Osteocyte (in vitro differentiated cells): Measurements from ENCODE around the gene VCPKMT. TPM values are rescaled to one million over a fixed set of nuclear protein-coding genes. Genes with fewer than 3 reads are reported as not detected.

Experiments used
- DNase-seq: peaks from one replicate; pipeline ENCODE4 v3.0.0; 2021; ENCODE audit warnings: mixed read lengths; ENCODE audit not compliant: unreplicated experiment; ENCODE audit errors: extremely low spot score
- H3K27ac Mint-ChIP-seq: one replicate; pipeline ENCODE4 v1.8.0; 2021; ENCODE audit warnings: mild to moderate bottlenecking, mixed read lengths; ENCODE audit not compliant: unreplicated experiment
- H3K27me3 Mint-ChIP-seq: one replicate; pipeline ENCODE4 v1.8.0; 2021; ENCODE audit warnings: mixed read lengths; ENCODE audit not compliant: unreplicated experiment
- H3K36me3 Mint-ChIP-seq: one replicate; pipeline ENCODE4 v1.8.0; 2021; ENCODE audit warnings: mixed read lengths; ENCODE audit not compliant: unreplicated experiment
- H3K4me1 Mint-ChIP-seq: one replicate; pipeline ENCODE4 v1.8.0; 2021; ENCODE audit warnings: mixed read lengths; ENCODE audit not compliant: unreplicated experiment
- H3K4me3 Mint-ChIP-seq: one replicate; pipeline ENCODE4 v1.8.0; 2021; ENCODE audit warnings: mild to moderate bottlenecking, moderate library complexity, mixed read lengths; ENCODE audit not compliant: unreplicated experiment
- H3K9me3 Mint-ChIP-seq: one replicate; pipeline ENCODE4 v1.8.0; 2021; ENCODE audit warnings: mixed read lengths; ENCODE audit not compliant: unreplicated experiment
- total RNA-seq: library from RNA; stranded (reverse); gene quantifications from 2 replicates; pipeline ENCODE4 v1.2.1, GENCODE V29; 2021
- TF ChIP-seq, protein P1 (sequence below): fragments of 200-600 bp; sonication (generic); IDR thresholded peaks from 2 replicates; pipeline ENCODE4 v1.5.0; 2021; ENCODE audit warnings: antibody characterized with exemption, mild to moderate bottlenecking, moderate library complexity

The VCPKMT gene
- total RNA-seq, 1 donor from 2014 or later, result 10.1 TPM

DNA sequence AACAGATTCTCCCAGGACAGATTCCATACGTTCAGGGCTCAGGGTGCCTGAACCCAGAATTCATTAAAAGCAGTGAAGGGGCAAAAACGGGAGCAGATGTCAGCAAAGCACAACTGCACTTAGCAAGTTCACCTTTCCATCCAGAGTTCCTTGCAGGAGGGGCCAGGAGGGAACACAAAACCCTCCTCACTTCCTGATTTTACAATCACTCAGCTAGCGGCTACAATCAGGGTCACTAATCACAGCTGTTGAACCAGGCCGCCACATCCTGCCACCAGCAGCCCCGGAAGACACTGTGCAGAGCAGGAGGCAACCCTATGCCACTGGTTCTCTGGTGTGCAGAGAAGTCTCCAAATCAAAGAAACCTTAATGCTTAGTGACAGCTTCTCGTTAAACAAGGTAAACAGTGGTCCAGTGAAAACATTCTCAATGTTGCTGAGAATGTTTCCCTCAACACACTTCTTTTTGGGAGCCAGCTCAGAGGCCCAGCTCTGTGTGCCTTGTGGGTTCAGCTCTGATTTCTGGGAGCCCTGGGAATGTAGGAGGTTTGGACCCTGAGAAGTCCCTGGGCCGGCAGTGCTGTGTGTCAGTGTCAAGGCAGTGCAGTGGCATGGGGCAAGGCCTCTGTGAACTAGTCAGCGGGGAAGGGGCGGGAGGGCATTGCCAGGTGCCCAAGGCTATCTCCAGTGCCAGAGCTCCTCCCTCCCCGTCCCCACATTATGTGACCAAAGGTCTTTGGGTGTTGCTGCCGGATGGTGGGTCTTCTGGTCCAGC lies 54.5 kb downstream of the VCPKMT start:
- H3K9me3 Mint-ChIP-seq, result no peaks in the 10 kb centered on the region
- H3K27me3 Mint-ChIP-seq, result no peaks in the 10 kb centered on the region
- peak overlapping the region; percentile 95 for H3K27ac Mint-ChIP-seq
- TF ChIP-seq, protein P1, sequence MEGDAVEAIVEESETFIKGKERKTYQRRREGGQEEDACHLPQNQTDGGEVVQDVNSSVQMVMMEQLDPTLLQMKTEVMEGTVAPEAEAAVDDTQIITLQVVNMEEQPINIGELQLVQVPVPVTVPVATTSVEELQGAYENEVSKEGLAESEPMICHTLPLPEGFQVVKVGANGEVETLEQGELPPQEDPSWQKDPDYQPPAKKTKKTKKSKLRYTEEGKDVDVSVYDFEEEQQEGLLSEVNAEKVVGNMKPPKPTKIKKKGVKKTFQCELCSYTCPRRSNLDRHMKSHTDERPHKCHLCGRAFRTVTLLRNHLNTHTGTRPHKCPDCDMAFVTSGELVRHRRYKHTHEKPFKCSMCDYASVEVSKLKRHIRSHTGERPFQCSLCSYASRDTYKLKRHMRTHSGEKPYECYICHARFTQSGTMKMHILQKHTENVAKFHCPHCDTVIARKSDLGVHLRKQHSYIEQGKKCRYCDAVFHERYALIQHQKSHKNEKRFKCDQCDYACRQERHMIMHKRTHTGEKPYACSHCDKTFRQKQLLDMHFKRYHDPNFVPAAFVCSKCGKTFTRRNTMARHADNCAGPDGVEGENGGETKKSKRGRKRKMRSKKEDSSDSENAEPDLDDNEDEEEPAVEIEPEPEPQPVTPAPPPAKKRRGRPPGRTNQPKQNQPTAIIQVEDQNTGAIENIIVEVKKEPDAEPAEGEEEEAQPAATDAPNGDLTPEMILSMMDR, result no peak
- H3K4me1 Mint-ChIP-seq, result peaks cover 38% of the 10 kb centered on the region
- no peaks in the 10 kb centered on the region for H3K36me3 Mint-ChIP-seq
- DNase-seq, result no peak
- H3K4me3 Mint-ChIP-seq, result no peak overlapping the region

DNA sequence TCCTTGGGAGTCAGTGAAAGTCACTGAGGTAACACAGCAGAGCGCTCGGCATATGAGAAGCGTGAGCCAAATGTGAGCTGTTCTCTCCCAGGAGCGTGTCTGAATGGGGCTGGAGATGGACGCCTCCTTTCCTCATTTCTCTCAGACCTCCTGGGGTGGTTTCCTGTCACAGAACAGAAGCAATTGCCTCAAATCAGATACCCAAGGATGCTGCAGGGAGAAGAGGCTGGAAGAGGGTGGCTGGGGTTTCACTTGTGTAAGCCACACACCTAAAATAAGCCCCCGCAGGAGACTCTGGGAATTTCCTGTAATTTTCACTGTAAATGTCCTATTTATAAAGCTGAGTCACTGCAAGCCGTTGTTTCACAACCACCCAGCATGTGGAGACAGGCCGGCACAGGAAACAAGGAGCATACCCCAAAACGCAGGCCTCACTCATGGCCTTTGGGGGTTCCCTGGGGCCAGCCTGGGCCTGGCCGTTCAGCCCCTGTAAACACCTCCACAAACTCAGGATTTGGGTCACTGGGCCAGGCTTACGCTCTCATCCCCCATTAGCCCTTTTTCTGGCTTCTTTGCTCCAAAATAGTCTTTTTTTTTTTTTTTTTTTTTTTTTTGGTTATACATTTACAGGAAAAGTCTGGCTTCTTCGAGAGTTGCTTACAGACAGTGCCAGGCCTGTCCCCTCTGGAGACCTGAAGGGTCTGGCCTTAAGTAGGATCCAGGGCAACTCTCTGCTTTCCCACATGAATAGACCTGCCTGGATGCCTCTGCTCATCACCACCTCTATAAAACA lies 55.3 kb downstream of the VCPKMT start:
- Mint-ChIP-seq H3K4me1 (peaks cover 38% of the 10 kb centered on the region), H3K36me3 (no peaks in the 10 kb centered on the region), H3K4me3 (peak overlapping the region; percentile 18), H3K9me3 (no peaks in the 10 kb centered on the region), H3K27me3 (no peaks in the 10 kb centered on the region), H3K27ac (peak overlapping the region; percentile 95)
- TF ChIP-seq, protein P1, result peak; percentile 33
- no peak for DNase-seq

DNA sequence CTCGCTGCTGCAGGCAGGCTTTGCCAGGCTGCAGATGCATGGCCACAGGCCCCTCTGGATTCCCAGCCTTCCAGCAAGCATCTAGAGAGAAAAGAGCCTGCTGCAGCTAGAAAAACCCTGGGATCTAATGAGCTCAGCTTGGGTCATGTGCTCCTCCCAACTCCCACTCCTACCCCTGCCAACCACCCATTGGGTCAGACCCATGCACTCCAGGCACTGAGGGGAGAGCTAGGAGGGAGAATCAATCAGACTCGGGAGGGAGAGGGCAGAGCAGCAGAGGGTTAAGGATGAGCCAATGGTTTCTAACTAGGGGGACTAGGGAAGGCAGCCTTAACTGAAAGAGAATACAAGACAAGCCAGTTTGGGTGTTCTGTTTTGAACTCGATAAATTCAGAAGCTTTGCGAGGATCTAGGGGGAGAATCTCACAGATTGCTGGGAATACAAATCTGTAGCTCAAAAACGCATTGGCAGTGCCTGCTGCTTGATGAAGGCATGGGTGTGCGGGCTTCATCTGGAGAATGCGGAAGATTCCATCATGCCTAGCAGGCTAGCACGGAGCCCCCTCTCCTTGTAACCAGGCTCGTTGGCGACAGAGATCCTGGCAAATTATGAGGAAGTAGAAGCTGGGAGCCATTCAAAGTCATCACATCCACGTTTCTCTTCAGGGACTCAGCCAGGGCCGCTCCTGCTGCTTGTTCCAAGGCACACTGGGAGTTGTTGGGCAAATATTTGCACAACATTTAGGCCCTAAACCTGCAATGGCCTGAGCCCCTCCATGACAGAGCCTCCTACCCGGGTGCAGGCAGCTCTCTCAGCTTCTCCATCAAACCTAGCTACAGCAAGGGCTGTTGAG lies 56.4 kb downstream of the VCPKMT start:
- no peak for DNase-seq
- Mint-ChIP-seq H3K4me1 (peaks cover 38% of the 10 kb centered on the region), H3K27me3 (no peaks in the 10 kb centered on the region), H3K27ac (peak overlapping the region; percentile 95), H3K4me3 (no peak overlapping the region), H3K36me3 (no peaks in the 10 kb centered on the region), H3K9me3 (no peaks in the 10 kb centered on the region)
- TF ChIP-seq, protein P1, result no peak

Other genes with a start within 250 kb of the VCPKMT start
- 53.4 and 55.2 TPM in 2 replicates for gene ARF6, start 223.5 kb downstream of the VCPKMT start, total RNA-seq
- 29.3 and 32.4 TPM in 2 replicates for gene SOS2, start 115.0 kb upstream of the VCPKMT start, total RNA-seq
- gene L2HGDH, start 195.7 kb upstream of the VCPKMT start, total RNA-seq, result 4.2 and 6.5 TPM in 2 replicates
- gene DMAC2L, start 195.8 kb upstream of the VCPKMT start, total RNA-seq, result 17.7 and 21.7 TPM in 2 replicates